ENCODE data around the gene UBTF.

UBTF gene

GRCh38 chr17:44211281-44212265, 7.9 kb downstream of the UBTF start:
- DNase-seq: no peak
- Histone ChIP-seq H3K36me3 (replicated peaks; ENCODE audit: insufficient read depth, low read length) (peaks cover 14% of the 10 kb centered on the region), H3K79me2 (ENCODE audit: low read length) (peaks cover 29% of the 10 kb centered on the region), H3K4me1 (ENCODE audit: low read length) (peaks cover 28% of the 10 kb centered on the region), H4K20me1 (ENCODE audit: insufficient read depth, low read length) (no peaks in the 10 kb centered on the region), H3K9ac (ENCODE audit: low read length) (peak overlapping the region; percentile 71; the same call in 1 of the 2 replicates), H2AFZ (ENCODE audit: low read length) (no peak overlapping the region), H3K9me3 (replicated peaks; ENCODE audit: insufficient read depth, low read length) (no peaks in the 10 kb centered on the region), H3K27ac (ENCODE audit: low read length) (peak overlapping the region; percentile 75; the same call in 1 of the 2 replicates), H3K4me3 (ENCODE audit: low read length) (peak overlapping the region; percentile 32), H3K4me2 (ENCODE audit: low read depth, low read length) (peak overlapping the region; percentile 68), H3K9me2 (replicated peaks; ENCODE audit: insufficient read depth, low read length) (no peaks in the 10 kb centered on the region), H3K27me3 (replicated peaks; ENCODE audit: insufficient read depth, low read length) (no peaks in the 10 kb centered on the region), H3F3A (ENCODE audit: insufficient read depth, low read length) (peaks cover 15% of the 10 kb centered on the region; the same call in 1 of the 2 replicates)
- TF ChIP-seq EZH2 (optimal IDR thresholded peaks at IDR 0.05; ENCODE audit: low read depth, low read length) (no peak), EZH2phosphoT487 (IDR thresholded peaks at IDR 0.05; ENCODE audit: low read length) (no peak)
- TF ChIP-seq, protein P1, sequence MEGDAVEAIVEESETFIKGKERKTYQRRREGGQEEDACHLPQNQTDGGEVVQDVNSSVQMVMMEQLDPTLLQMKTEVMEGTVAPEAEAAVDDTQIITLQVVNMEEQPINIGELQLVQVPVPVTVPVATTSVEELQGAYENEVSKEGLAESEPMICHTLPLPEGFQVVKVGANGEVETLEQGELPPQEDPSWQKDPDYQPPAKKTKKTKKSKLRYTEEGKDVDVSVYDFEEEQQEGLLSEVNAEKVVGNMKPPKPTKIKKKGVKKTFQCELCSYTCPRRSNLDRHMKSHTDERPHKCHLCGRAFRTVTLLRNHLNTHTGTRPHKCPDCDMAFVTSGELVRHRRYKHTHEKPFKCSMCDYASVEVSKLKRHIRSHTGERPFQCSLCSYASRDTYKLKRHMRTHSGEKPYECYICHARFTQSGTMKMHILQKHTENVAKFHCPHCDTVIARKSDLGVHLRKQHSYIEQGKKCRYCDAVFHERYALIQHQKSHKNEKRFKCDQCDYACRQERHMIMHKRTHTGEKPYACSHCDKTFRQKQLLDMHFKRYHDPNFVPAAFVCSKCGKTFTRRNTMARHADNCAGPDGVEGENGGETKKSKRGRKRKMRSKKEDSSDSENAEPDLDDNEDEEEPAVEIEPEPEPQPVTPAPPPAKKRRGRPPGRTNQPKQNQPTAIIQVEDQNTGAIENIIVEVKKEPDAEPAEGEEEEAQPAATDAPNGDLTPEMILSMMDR (IDR thresholded peaks at IDR 0.05; ENCODE audit: low read length): no peak

DNA sequence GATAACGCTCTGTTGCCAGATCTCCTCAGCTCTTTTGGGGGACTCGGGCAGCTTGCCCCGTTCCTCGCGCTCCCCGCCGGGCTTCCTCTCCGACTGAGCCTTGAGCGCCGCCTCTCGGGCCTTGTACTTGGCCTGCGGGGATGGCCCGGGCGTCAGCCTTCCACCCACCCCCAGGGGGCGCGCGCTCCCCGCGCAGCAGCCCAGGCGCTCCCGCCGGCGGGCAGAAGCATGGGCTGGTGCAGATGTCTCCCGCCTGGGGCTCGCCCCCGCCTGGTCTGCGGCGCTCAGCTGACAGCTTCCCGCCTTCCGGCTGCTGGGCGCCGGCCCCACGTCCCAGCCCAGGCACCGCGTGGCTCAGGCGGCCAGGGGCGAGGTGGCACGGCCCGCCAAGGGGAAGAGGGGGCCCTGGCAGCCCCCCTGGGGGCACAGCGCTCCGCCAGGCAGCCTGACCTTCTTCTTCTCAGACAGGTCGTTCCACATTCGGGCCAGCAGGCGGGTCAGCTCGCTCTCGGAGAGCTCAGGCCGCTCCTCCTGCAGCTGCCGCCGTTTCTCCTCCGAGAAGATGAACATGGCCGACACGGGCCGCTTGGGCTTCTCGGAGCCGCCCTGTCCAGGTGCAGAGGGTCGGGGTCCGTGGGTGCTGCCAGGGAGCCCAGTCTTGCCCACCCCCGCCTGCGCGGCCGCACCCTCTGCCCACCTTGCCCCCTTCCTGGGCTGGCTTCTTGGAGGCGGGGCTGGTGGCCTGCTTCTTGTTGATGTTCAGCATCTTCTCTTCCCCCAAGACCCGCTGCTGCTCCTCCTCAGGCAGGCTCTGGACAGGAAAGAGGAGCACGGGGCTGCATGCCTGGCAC, 8.9 kb downstream of the UBTF start:
- Histone ChIP-seq H3K27me3 (replicated peaks; ENCODE audit: insufficient read depth, low read length) (no peaks in the 10 kb centered on the region), H3K36me3 (replicated peaks; ENCODE audit: insufficient read depth, low read length) (peaks cover 6% of the 10 kb centered on the region), H3K9me3 (replicated peaks; ENCODE audit: insufficient read depth, low read length) (no peaks in the 10 kb centered on the region), H3K27ac (ENCODE audit: low read length) (peak overlapping the region; percentile 75), H3F3A (ENCODE audit: insufficient read depth, low read length) (peaks cover 20% of the 10 kb centered on the region), H3K4me1 (ENCODE audit: low read length) (peaks cover 18% of the 10 kb centered on the region), H3K79me2 (ENCODE audit: low read length) (peaks cover 19% of the 10 kb centered on the region), H3K9me2 (replicated peaks; ENCODE audit: insufficient read depth, low read length) (no peaks in the 10 kb centered on the region), H2AFZ (ENCODE audit: low read length) (no peak overlapping the region), H3K9ac (ENCODE audit: low read length) (peak overlapping the region; percentile 71), H3K4me2 (ENCODE audit: low read depth, low read length) (peak overlapping the region; percentile 92), H3K4me3 (ENCODE audit: low read length) (peak overlapping the region; percentile 41), H4K20me1 (ENCODE audit: insufficient read depth, low read length) (no peaks in the 10 kb centered on the region)
- TF ChIP-seq EZH2phosphoT487 (IDR thresholded peaks at IDR 0.05; ENCODE audit: low read length) (no peak), EZH2 (optimal IDR thresholded peaks at IDR 0.05; ENCODE audit: low read depth, low read length) (no peak)
- TF ChIP-seq, protein P1 (IDR thresholded peaks at IDR 0.05; ENCODE audit: low read length): peak; percentile 98
- peak; percentile 93 for DNase-seq

DNA sequence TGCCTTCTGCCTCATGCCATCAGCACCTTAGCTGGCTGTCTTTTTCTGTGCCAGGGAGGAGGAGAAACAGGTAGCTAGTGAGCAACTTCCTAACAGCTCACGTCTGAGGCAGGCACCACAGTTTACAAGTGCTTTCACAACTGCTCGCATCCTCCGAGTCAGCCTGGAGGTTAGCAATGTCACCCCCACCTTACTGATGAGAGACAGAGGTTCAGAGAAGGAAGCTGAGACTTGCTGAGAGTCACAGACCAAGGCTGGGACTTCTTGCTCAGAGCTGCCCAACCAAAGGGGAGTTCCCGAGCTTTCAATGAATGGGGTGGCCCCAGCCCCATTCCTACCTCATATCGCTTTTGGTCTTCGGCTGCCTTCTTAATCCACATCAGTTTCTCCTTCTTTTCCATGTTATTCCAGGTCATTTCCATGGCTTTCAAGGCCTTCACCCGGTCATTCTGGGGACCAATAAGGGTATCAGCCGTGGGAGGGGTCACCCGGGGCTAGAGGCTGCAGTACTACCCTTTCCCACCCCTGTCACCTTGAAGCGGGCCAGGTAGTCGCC, 9.6 kb downstream of the UBTF start:
- no peak overlapping the region for H3K27ac ChIP-seq (ENCODE audit: low read length)
- H3K36me3 ChIP-seq (replicated peaks; ENCODE audit: insufficient read depth, low read length): peaks cover under 1% of the 10 kb centered on the region
- H4K20me1 ChIP-seq (ENCODE audit: insufficient read depth, low read length): no peaks in the 10 kb centered on the region
- H3K9me2 ChIP-seq (replicated peaks; ENCODE audit: insufficient read depth, low read length): no peaks in the 10 kb centered on the region
- no peaks in the 10 kb centered on the region for H3K9me3 ChIP-seq (replicated peaks; ENCODE audit: insufficient read depth, low read length)
- TF ChIP-seq EZH2 (optimal IDR thresholded peaks at IDR 0.05; ENCODE audit: low read depth, low read length): no peak
- TF ChIP-seq EZH2phosphoT487 (IDR thresholded peaks at IDR 0.05; ENCODE audit: low read length): no peak
- H3K27me3 ChIP-seq (replicated peaks; ENCODE audit: insufficient read depth, low read length): no peaks in the 10 kb centered on the region
- H3F3A ChIP-seq (ENCODE audit: insufficient read depth, low read length): peaks cover 27% of the 10 kb centered on the region
- peak overlapping the region; percentile 49; the same call in 1 of the 2 replicates for H3K9ac ChIP-seq (ENCODE audit: low read length)
- H2AFZ ChIP-seq (ENCODE audit: low read length): no peak overlapping the region
- DNase-seq: no peak
- H3K79me2 ChIP-seq (ENCODE audit: low read length): peaks cover 12% of the 10 kb centered on the region
- H3K4me1 ChIP-seq (ENCODE audit: low read length): peaks cover 17% of the 10 kb centered on the region
- peak overlapping the region; percentile 92 for H3K4me2 ChIP-seq (ENCODE audit: low read depth, low read length)
- H3K4me3 ChIP-seq (ENCODE audit: low read length): peak overlapping the region; percentile 41; the same call in 1 of the 2 replicates

Data from MM.1S (cell line).